Colonic mucosa (tissue), 2 donors: ENCODE data around the gene NBR1. TPM values are rescaled to one million over a fixed set of nuclear protein-coding genes. Genes with fewer than 3 reads are reported as not detected.

Experiments used
- total RNA-seq, 2 donors: library from RNA; stranded (reverse); fragmentation: NEBNext Ultra II Directional in 1 of 2; extraction: Animal tissue kit (Norgen Biotek cat#: 25700) in 1 of 2; gene quantifications; one replicate each; pipeline ENCODE4 v1.2.1, GENCODE V29; 2021
- donor health status: DM: no; HTN: no; CAD: no.
- donor health status: DM: no; HTN: no; CAD: no.

NBR1 gene
- total RNA-seq, 2 donors from 2014 or later = 92.8 to 159 TPM

Other genes with a start within 250 kb of the NBR1 start
- 10 to 100 TPM; 19.8 to 34.3 TPM for gene AARSD1, start 206.8 kb upstream of the NBR1 start, total RNA-seq
- 1 to 10 TPM; 1.5 to 2.4 TPM for gene PTGES3L, start 191.1 kb upstream of the NBR1 start, total RNA-seq
- 10 to 100 TPM; 18.7 to 22.3 TPM for gene RUNDC1, start 190.6 kb upstream of the NBR1 start, total RNA-seq
- 100 to 1,000 TPM; 707 to 851 TPM for gene RPL27, start 172.8 kb upstream of the NBR1 start, total RNA-seq
- 10 to 100 TPM; 25.9 to 27.9 TPM for gene IFI35, start 164.4 kb upstream of the NBR1 start, total RNA-seq
- gene VAT1, start 148.8 kb upstream of the NBR1 start, total RNA-seq = 10 to 100 TPM; 33.2 to 61.5 TPM
- under 1 TPM; 0.30 to 0.56 TPM for gene RND2, start 146.0 kb upstream of the NBR1 start, total RNA-seq
- 10 to 100 TPM in 1 of 2 donors, 1 to 10 TPM in 1; 9.5 to 44.1 TPM for gene BRCA1, start 45.9 kb upstream of the NBR1 start, total RNA-seq
- gene TMEM106A, start 40.7 kb downstream of the NBR1 start, total RNA-seq = 10 to 100 TPM in 1 of 2 donors, 1 to 10 TPM in 1; 4.8 to 10.2 TPM
- not detected for gene CCDC200, start 57.4 kb downstream of the NBR1 start, total RNA-seq
- 1,000 to 10,000 TPM; 2,735 to 6,693 TPM for gene RNU2-1, start 62.8 kb downstream of the NBR1 start, total RNA-seq
- 1 to 10 TPM; 2.0 to 5.7 TPM for gene ARL4D, start 227.8 kb downstream of the NBR1 start, total RNA-seq